Trophoblast cell (in vitro differentiated cells and primary cell): ENCODE measurements around the gene ZNF304.
"Not testable (repeated sequence)": the region's sequence is repeated elsewhere in the genome, so short reads cannot be mapped to it uniquely, and the experiment has no call there.

ENCODE experiments used
- DNase-seq, 2 donors: peaks; one replicate each; pipeline ENCODE4 v3.0.0-alpha.2; 2016
- H2AFZ ChIP-seq: 2 replicates; pipeline ENCODE4 v1.6.1; 2013; ENCODE audit warnings: low read length, moderate library complexity, mild to moderate bottlenecking; ENCODE audit not compliant: insufficient read depth, poor library complexity
- H2AK5ac ChIP-seq: 2 replicates; pipeline ENCODE4 v1.6.1; 2013; ENCODE audit warnings: mild to moderate bottlenecking, low read length
- H2BK120ac ChIP-seq: 2 replicates; pipeline ENCODE4 v1.6.1; 2013; ENCODE audit warnings: low read length, mild to moderate bottlenecking, moderate library complexity; ENCODE audit not compliant: insufficient read depth, poor library complexity
- H2BK12ac ChIP-seq: 2 replicates; pipeline ENCODE4 v1.6.1; 2013; ENCODE audit warnings: mild to moderate bottlenecking, low read length, moderate library complexity
- H2BK5ac ChIP-seq: 2 replicates; pipeline ENCODE4 v1.6.1; 2013; ENCODE audit warnings: low read length, low read depth, moderate library complexity, mild to moderate bottlenecking; ENCODE audit not compliant: poor library complexity
- H3K14ac ChIP-seq: 2 replicates; pipeline ENCODE4 v1.6.1; 2013; ENCODE audit warnings: mild to moderate bottlenecking, low read length
- H3K18ac ChIP-seq: 2 replicates; pipeline ENCODE4 v1.6.1; 2013; ENCODE audit warnings: mild to moderate bottlenecking, low read length
- H3K23ac ChIP-seq: 2 replicates; pipeline ENCODE4 v1.6.1; 2013; ENCODE audit warnings: low read length
- H3K27ac ChIP-seq: 2 replicates; pipeline ENCODE4 v1.5.1; 2013; ENCODE audit warnings: low read depth, mild to moderate bottlenecking, inconsistent platforms, low read length, moderate library complexity
- H3K27me3 ChIP-seq: 2 replicates; pipeline ENCODE4 v1.6.1; 2013; ENCODE audit warnings: inconsistent platforms, mild to moderate bottlenecking, low read length, moderate library complexity; ENCODE audit not compliant: insufficient read depth
- H3K36me3 ChIP-seq, 2 experiments: 1 replicate in 1 of 2; 2 replicates in 1 of 2; pipeline ENCODE4 v1.6.1; 2013; ENCODE audit warnings: low read length in 2 of 2, mild to moderate bottlenecking in 2 of 2, moderate library complexity in 1 of 2; ENCODE audit not compliant: insufficient read depth in 2 of 2, control insufficient read depth in 1 of 2
- H3K4ac ChIP-seq: 2 replicates; pipeline ENCODE4 v1.6.1; 2013; ENCODE audit warnings: low read depth, mild to moderate bottlenecking, low read length, moderate library complexity
- H3K4me1 ChIP-seq, 2 experiments: 1 replicate in 1 of 2; 2 replicates in 1 of 2; pipeline ENCODE4 v1.6.1; 2013; ENCODE audit warnings: low read length in 2 of 2, mild to moderate bottlenecking in 2 of 2, moderate library complexity in 1 of 2; ENCODE audit not compliant: insufficient read depth in 2 of 2, control insufficient read depth in 1 of 2
- H3K4me2 ChIP-seq: 2 replicates; pipeline ENCODE4 v1.6.1; 2013; ENCODE audit warnings: inconsistent platforms, mild to moderate bottlenecking, low read length, moderate library complexity
- H3K4me3 ChIP-seq: 2 replicates; pipeline ENCODE4 v1.5.1; 2013; ENCODE audit warnings: mild to moderate bottlenecking, low read depth, low read length, inconsistent platforms
- H3K79me1 ChIP-seq: one replicate; pipeline ENCODE4 v1.6.1; 2013; ENCODE audit warnings: low read length
- H3K79me2 ChIP-seq: 2 replicates; pipeline ENCODE4 v1.6.1; 2013; ENCODE audit warnings: low read length, mild to moderate bottlenecking; ENCODE audit not compliant: control insufficient read depth, insufficient read depth, poor library complexity
- H3K9ac ChIP-seq: 2 replicates; pipeline ENCODE4 v1.6.1; 2013; ENCODE audit warnings: mild to moderate bottlenecking, low read length
- H3K9me3 ChIP-seq: 2 replicates; pipeline ENCODE4 v1.6.1; 2013; ENCODE audit warnings: low read depth, mild to moderate bottlenecking, control low read depth, inconsistent platforms, low read length; ENCODE audit not compliant: insufficient read depth
- H4K12ac ChIP-seq: 2 replicates; pipeline ENCODE4 v1.6.1; 2013; ENCODE audit warnings: low read depth, mild to moderate bottlenecking, low read length, moderate library complexity
- H4K8ac ChIP-seq: 2 replicates; pipeline ENCODE4 v1.6.1; 2013; ENCODE audit warnings: low read depth, mild to moderate bottlenecking, low read length, moderate library complexity
- H4K91ac ChIP-seq: one replicate; pipeline ENCODE4 v1.6.1; 2013; ENCODE audit warnings: low read depth, mild to moderate bottlenecking, low read length, moderate library complexity
- WGBS: extraction: QIAGEN DNeasy Blood & Tissue Kit; methylation state at CpG from one replicate; pipeline ENCODE4 v1.1.7; 2013; ENCODE audit warnings: missing lambda C conversion rate; ENCODE audit not compliant: insufficient read length, insufficient coverage; ENCODE audit errors: extremely low coverage; 5-methylcytosine and 5-hydroxymethylcytosine counted together

Gene ZNF304

GRCh38 chr19:57363688-57364181 is 12.7 kb downstream of the ZNF304 start:
- peak overlapping the region; percentile 91 for H3K4me3 ChIP-seq
- WGBS = no CpG with 5 or more reads among the region's 18 CpGs

GRCh38 chr19:57366776-57367175 is 15.7 kb downstream of the ZNF304 start:
- Histone ChIP-seq H3K4me2 (no peak overlapping the region), H3K23ac (no peak overlapping the region), H3K79me2 (peaks cover 4% of the 10 kb centered on the region), H2BK5ac (no peak overlapping the region), H3K79me1 (peaks cover 7% of the 10 kb centered on the region), H3K4ac (no peak overlapping the region), H3K4me1 (peaks cover 6 to 9% of the 10 kb centered on the region in 2 experiments), H3K36me3 (peaks cover 0 to 4% of the 10 kb centered on the region in 2 experiments), H4K12ac (no peak overlapping the region), H2BK120ac (no peak overlapping the region), H4K91ac (no peak overlapping the region), H3K18ac (no peak overlapping the region), H3K27me3 (no peaks in the 10 kb centered on the region), H4K8ac (no peak overlapping the region), H2AFZ (no peak overlapping the region), H3K9me3 (no peaks in the 10 kb centered on the region), H2BK12ac (no peak overlapping the region), H3K9ac (no peak overlapping the region), H2AK5ac (no peak overlapping the region), H3K14ac (no peak overlapping the region), H3K27ac (no peak overlapping the region), H3K4me3 (no peak overlapping the region)
- no peak for DNase-seq
- no CpG with 5 or more reads among the region's 2 CpGs for WGBS

More at GRCh38 chr19:57363688-57364181, 12.7 kb downstream of the ZNF304 start:
- peak in 1 of 2 donors; percentile 34 for DNase-seq
- H4K12ac ChIP-seq = peak overlapping the region; percentile 69
- peaks cover 6 to 9% of the 10 kb centered on the region in 2 experiments for H3K4me1 ChIP-seq
- H4K91ac ChIP-seq = peak overlapping the region; percentile 78
- peak overlapping the region; percentile 84 for H3K4ac ChIP-seq
- H3K9ac ChIP-seq = peak overlapping the region; percentile 86
- no peaks in the 10 kb centered on the region for H3K27me3 ChIP-seq
- H2AFZ ChIP-seq = peak overlapping the region; percentile 53
- peak overlapping the region; percentile 99 for H3K4me2 ChIP-seq
- peak overlapping the region; percentile 66 for H2AK5ac ChIP-seq
- peaks cover 4% of the 10 kb centered on the region for H3K79me2 ChIP-seq
- no peak overlapping the region for H2BK12ac ChIP-seq
- H3K23ac ChIP-seq = no peak overlapping the region
- H3K79me1 ChIP-seq = peaks cover 7% of the 10 kb centered on the region
- no peak overlapping the region for H3K27ac ChIP-seq
- peak overlapping the region; percentile 73 for H3K14ac ChIP-seq
- no peaks in the 10 kb centered on the region for H3K9me3 ChIP-seq
- H2BK120ac ChIP-seq = peak overlapping the region; percentile 30
- no peak overlapping the region for H2BK5ac ChIP-seq
- peaks cover 2 to 3% of the 10 kb centered on the region in 2 experiments for H3K36me3 ChIP-seq
- peak overlapping the region; percentile 86 for H4K8ac ChIP-seq
- peak overlapping the region; percentile 63 for H3K18ac ChIP-seq

- H3K27ac ChIP-seq = no peak overlapping the region
- peaks cover 16 to 50% of the 10 kb centered on the region in 2 experiments for H3K36me3 ChIP-seq
- no peak overlapping the region for H2BK12ac ChIP-seq
- no peak overlapping the region for H2BK120ac ChIP-seq
- no peak overlapping the region for H3K9ac ChIP-seq
- no peak overlapping the region for H2AFZ ChIP-seq
- H3K4me3 ChIP-seq = no peak overlapping the region
- H3K4ac ChIP-seq = no peak overlapping the region
- no peaks in the 10 kb centered on the region for H3K79me2 ChIP-seq
- H2BK5ac ChIP-seq = no peak overlapping the region
- H3K14ac ChIP-seq = no peak overlapping the region
- no peak overlapping the region for H4K91ac ChIP-seq
- H2AK5ac ChIP-seq = no peak overlapping the region
- H3K23ac ChIP-seq = no peak overlapping the region
- no peak for DNase-seq
- no peak overlapping the region for H4K12ac ChIP-seq
- H3K9me3 ChIP-seq = peaks cover 23% of the 10 kb centered on the region
- no CpG with 5 or more reads among the region's 6 CpGs for WGBS
- H3K4me2 ChIP-seq = no peak overlapping the region
- no peaks in the 10 kb centered on the region for H3K27me3 ChIP-seq
- no peak overlapping the region for H4K8ac ChIP-seq
- no peak overlapping the region for H3K18ac ChIP-seq
- no peaks in the 10 kb centered on the region for H3K79me1 ChIP-seq
- no peaks in the 10 kb centered on the region for H3K4me1 ChIP-seq
Measured at GRCh38 chr19:57374179-57374578, 23.1 kb downstream of the ZNF304 start.

GRCh38 chr19:57374647-57375046 is 23.6 kb downstream of the ZNF304 start:
- H3K9ac ChIP-seq, H3K79me1 ChIP-seq, H3K79me2 ChIP-seq, H4K12ac ChIP-seq, H3K4me1 ChIP-seq, H4K91ac ChIP-seq, H2BK120ac ChIP-seq, H3K4me2 ChIP-seq, H2BK12ac ChIP-seq, DNase-seq, H2AFZ ChIP-seq, H3K27me3 ChIP-seq, H3K23ac ChIP-seq, H2BK5ac ChIP-seq, H4K8ac ChIP-seq, H3K4me3 ChIP-seq, H2AK5ac ChIP-seq, H3K27ac ChIP-seq, H3K4ac ChIP-seq, H3K18ac ChIP-seq, H3K14ac ChIP-seq: not testable (repeated sequence)
- H3K9me3 ChIP-seq = peaks cover 23% of the 10 kb centered on the region
- WGBS = no CpG with 5 or more reads among the region's 2 CpGs
- peaks cover 16 to 50% of the 10 kb centered on the region in 2 experiments for H3K36me3 ChIP-seq
